Eye (tissue), 1 donor: ENCODE measurements around the gene KRTAP10-12.
"Not testable (repeated sequence)": the region's sequence is repeated elsewhere in the genome, so short reads cannot be mapped to it uniquely, and the experiment has no call there.

ENCODE experiments used
- DNase-seq: peaks from one replicate; pipeline ENCODE4 v3.0.0-alpha.2; 2015

Gene KRTAP10-12, protein sequence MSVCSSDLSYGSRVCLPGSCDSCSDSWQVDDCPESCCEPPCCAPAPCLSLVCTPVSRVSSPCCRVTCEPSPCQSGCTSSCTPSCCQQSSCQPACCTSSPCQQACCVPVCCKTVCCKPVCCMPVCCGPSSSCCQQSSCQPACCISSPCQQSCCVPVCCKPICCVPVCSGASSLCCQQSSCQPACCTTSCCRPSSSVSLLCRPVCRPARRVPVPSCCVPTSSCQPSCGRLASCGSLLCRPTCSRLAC

GRCh38 chr21:44697172-44697810 lies at the start of gene KRTAP10-12:
TSS of gene KRTAP10-12 (plus strand) at chr21:44697172. CDS start at chr21:44697202, 30 bp downstream.
- DNase-seq: not testable (repeated sequence)

DNA sequence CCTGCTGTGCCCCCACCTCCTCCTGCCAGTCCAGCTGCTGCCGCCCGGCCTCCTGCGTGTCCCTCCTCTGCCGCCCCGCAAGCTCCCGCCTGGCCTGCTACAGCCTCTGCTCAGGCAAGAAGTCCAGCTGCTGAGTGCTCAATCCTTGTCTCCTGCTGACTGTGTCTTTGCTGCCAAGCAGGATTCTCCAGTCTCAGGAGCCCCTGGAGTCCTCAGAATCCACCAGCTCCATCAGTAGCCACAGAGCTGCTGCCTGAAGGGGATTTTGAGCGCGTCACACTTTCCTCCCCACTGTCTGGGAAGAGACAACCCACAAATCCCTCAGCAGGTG lies 49.8 kb upstream of the KRTAP10-12 start:
- DNase-seq: peak; percentile 34

DNA sequence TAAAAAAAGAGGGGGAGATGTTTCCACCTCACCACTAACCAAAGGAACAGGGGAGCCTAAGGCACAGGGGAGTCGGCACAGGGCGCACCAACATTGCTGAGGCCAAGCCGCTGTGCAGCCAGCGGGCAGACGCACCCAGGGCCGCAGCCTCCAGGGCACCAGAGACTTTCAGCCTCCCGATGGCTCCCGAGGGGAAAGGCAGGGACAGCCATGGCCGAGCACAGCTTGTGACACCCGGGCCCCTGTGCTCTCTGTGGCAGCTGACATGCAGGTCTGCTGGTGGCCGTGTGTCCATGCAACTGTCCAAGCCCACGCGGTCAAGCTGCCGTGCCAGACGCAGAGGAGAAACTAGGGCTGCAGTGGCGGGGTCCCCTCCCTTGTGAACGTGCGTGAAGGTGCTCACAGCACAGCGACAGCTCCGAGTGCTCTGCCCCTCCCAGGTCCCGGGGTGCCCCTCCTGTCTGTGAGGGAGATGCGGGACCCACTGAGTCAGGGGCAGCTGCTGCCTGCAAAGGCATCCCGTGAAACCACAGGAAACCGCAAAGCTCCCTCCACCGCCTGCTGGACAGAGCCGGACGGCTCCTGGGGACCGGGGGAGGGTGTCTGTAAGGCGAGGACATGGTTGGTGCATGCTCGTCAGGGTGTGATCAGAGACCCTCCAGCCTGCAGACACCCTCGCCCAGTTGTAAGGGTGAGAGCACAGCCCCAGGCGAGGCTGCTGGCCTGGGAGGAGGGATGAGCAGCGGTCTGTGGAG lies 48.2 kb upstream of the KRTAP10-12 start:
- DNase-seq: no peak

GRCh38 chr21:44649521-44650100 lies 47.4 kb upstream of the KRTAP10-12 start:
- DNase-seq: no peak

GRCh38 chr21:44650265-44650972 lies 46.6 kb upstream of the KRTAP10-12 start:
- DNase-seq: no peak

GRCh38 chr21:44650973-44651675 lies 45.8 kb upstream of the KRTAP10-12 start:
- DNase-seq: no peak

GRCh38 chr21:44653123-44653522 lies 43.8 kb upstream of the KRTAP10-12 start:
- no peak for DNase-seq

DNA sequence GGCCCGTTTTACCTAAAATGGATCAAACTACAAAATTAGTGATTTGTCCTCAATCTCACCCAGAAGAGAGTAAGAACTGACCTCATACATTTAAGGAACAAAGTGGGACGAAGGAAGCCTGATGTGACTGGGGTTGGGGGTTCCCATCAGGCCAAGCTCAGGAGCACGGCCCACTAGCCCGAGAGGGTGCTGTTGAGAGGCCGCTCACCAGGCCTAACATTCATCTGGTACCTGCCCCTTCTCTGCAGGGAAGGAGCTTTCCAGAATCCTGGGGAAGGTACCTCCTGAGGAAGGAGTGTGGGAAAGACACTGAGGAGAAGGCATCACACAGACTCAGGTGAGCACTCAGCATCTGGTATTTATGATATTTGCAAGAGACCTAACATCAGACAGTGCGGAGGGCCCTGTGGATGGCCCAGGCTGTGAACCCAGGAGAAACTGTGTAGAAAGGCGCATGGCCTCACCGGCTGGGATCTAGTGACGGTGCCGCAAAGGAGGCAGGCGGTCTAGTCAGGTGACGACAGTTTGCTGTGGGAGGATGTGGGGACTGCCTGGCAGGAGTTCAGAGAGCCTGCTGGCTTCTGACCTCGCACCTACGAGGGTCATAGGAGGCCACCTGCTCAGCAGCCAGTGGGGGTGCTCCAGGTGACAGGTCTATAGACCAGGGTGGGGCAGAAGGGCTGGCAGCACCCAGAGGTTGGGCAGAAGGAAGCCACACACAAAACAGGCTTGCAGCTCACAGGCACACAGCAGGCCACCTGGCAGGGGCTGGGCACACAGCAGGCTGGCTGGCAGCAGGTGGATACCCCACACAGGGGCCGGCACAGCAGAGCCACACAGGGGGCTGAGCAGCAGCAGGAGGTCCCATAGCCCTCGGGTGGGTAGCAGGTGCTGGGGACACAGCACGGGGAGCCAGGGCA lies 43.1 kb upstream of the KRTAP10-12 start:
- DNase-seq: no peak

DNA sequence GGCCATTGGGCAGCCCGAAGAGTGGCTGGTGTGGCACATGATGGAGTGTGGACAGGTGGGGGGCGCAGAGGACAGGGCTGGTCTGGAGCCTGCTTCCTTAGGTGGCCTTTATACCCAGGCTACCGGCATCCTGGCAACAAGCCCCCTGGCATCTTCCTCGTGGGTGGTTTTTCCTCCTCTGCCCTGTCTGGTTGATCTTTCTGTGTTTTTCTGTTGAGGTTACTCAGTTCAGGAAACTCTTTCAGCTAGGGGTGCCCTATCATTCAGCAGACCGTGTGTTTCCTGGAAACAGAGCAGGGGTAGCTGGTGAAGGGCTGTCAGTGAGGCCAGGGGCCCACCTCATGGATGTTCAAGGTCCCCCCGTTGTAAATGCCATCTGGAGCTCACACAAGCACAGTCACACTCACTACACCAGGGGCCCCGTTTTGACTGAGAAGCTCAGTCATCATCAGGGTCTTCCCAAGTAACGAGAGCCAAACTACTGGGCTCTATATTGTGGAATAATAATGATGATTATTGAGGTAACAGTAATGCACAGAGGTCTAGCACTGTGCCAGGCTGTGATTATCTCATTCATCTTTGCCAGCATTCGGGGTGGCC lies 42.3 kb upstream of the KRTAP10-12 start, which contains the start of gene KRTAP12-4:
Gene KRTAP12-4 (minus strand): TSS at position 84 of the 600 bp plus-strand sequence. CDS start 45 bp downstream, at position 39.
- DNase-seq: no peak

- DNase-seq: no peak
Observed at GRCh38 chr21:44656868-44657267, 40.1 kb upstream of the KRTAP10-12 start.

DNA sequence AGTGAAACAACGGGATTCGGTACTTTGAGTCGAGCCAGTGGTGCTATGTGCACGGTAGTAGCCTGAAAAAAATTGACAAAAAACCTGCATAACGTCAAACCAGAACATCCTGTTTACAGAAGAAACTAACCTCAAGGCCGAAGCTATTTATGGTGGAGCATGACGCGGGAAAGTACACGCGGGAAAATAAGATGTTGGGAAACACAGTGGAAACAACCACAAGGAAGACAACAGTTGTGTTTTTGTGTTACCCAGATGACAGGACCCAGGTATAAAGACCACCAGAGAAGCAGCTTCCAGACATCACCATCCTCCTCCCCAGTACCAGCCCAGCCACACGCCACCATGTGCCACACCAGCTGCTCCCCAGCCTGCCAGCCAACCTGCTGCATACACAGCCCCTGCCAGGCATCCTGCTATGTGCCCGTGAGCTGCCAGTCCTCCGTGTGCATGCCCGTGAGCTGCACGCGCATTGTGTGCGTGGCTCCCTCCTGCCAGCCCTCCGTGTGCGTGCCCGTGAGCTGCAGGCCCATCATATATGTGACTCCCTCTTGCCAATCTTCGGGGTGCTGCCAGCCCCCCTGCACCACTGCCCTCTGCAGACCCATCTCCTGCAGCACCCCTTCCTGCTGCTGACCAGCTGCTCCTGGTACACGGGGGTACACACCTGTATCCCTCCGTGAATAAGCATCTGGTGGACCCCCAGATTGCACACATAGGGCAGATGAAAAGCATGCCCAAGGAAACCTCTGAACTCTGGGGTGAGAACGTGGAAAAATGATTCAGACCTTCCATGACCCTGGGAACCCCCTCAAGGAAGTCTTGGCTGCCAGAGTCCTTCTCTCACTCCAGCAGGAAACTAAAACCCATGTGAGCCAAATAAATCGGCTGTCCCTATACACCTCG lies 39.1 kb upstream of the KRTAP10-12 start, which contains the start of gene KRTAP12-3:
Gene KRTAP12-3 (plus strand): TSS at position 298 of the 906 bp plus-strand sequence. CDS start 48 bp downstream, at position 346.
- DNase-seq: no peak

- no peak for DNase-seq
Observed at GRCh38 chr21:44658541-44658910, 38.4 kb upstream of the KRTAP10-12 start.

- DNase-seq: no peak
Observed at GRCh38 chr21:44658913-44659595, 37.9 kb upstream of the KRTAP10-12 start.

DNA sequence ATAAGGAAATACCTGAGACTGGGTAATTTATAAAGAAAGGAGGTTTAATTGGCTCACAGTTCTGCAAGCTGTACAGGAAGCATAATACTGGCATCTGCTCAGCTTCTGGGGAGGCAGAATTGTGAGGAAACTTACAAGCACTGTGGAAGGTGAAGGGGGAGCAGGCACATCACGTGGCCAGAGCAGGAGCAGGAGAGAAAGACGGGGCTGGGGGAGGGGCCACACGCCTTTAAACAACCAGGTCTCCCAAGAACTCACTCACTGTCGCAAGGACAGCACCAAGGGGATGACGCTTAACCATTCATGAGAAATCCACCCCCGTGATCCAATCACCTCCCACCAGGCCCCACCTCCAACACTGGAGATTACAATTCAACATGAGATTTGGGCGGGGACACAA lies 35.4 kb upstream of the KRTAP10-12 start:
- DNase-seq: not testable (repeated sequence)

GRCh38 chr21:44664691-44665090 lies 32.3 kb upstream of the KRTAP10-12 start:
- DNase-seq: no peak

- no peak for DNase-seq
Observed at GRCh38 chr21:44666401-44667320, 30.3 kb upstream of the KRTAP10-12 start, which contains the start of gene KRTAP12-2. TSS of gene KRTAP12-2 (minus strand) at chr21:44666927. CDS start at chr21:44666886, 41 bp downstream.

- no peak for DNase-seq
Observed at GRCh38 chr21:44667612-44668011, 29.4 kb upstream of the KRTAP10-12 start.
